ENCODE data around the gene C1QBP.

C1QBP gene

DNA sequence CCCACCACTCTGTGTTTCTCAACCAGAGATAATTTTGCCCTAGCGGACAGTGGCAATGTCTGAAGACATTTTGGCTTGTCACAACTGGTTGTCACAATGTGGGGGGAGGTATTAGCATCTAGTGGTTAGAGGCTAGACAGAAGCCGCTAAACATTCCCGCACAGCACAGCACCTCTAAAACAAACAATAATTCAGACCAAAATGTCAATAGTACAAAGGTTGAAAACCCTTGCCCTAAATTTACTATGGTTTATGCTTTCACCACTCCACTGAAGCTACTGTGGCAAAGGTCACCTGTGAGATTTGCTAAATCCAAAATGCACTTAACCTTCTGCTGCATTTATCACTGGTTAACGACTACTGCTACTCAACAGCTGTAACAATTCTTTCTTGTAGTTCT lies 33.6 kb downstream of the C1QBP start:
- no peak overlapping the region for H3K4me2 ChIP-seq (ENCODE audit: low read length)
- peaks cover 17% of the 10 kb centered on the region for H4K20me1 ChIP-seq (ENCODE audit: insufficient read depth, low read length)
- no peak overlapping the region for H3K27ac ChIP-seq (ENCODE audit: low read length)
- H3K9ac ChIP-seq (ENCODE audit: low read length): no peak overlapping the region
- H3K79me2 ChIP-seq (ENCODE audit: low read length): peaks cover 58% of the 10 kb centered on the region
- peaks cover 72% of the 10 kb centered on the region for H3K36me3 ChIP-seq (replicated peaks; ENCODE audit: low read depth, low read length)
- no peak overlapping the region for H2AFZ ChIP-seq (ENCODE audit: low read depth, low read length)
- no peaks in the 10 kb centered on the region for H3K9me3 ChIP-seq (ENCODE audit: insufficient read depth, low read length)
- H3K4me3 ChIP-seq (ENCODE audit: low read length): no peak overlapping the region
- no peaks in the 10 kb centered on the region for H3K27me3 ChIP-seq (ENCODE audit: low read depth, low read length)
- TF ChIP-seq EZH2phosphoT487 (IDR thresholded peaks at IDR 0.05; ENCODE audit: low read depth): no peak
- TF ChIP-seq, protein P1, sequence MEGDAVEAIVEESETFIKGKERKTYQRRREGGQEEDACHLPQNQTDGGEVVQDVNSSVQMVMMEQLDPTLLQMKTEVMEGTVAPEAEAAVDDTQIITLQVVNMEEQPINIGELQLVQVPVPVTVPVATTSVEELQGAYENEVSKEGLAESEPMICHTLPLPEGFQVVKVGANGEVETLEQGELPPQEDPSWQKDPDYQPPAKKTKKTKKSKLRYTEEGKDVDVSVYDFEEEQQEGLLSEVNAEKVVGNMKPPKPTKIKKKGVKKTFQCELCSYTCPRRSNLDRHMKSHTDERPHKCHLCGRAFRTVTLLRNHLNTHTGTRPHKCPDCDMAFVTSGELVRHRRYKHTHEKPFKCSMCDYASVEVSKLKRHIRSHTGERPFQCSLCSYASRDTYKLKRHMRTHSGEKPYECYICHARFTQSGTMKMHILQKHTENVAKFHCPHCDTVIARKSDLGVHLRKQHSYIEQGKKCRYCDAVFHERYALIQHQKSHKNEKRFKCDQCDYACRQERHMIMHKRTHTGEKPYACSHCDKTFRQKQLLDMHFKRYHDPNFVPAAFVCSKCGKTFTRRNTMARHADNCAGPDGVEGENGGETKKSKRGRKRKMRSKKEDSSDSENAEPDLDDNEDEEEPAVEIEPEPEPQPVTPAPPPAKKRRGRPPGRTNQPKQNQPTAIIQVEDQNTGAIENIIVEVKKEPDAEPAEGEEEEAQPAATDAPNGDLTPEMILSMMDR (IDR thresholded peaks at IDR 0.05; ENCODE audit: low read depth, low read length): no peak
- H3K4me1 ChIP-seq (ENCODE audit: low read length): peaks cover 10% of the 10 kb centered on the region

GRCh38 chr17:5399767-5400166 lies 39.2 kb downstream of the C1QBP start:
- H3K9me3 ChIP-seq (ENCODE audit: insufficient read depth, low read length): no peaks in the 10 kb centered on the region
- no peak overlapping the region for H3K27ac ChIP-seq (ENCODE audit: low read length)

DNA sequence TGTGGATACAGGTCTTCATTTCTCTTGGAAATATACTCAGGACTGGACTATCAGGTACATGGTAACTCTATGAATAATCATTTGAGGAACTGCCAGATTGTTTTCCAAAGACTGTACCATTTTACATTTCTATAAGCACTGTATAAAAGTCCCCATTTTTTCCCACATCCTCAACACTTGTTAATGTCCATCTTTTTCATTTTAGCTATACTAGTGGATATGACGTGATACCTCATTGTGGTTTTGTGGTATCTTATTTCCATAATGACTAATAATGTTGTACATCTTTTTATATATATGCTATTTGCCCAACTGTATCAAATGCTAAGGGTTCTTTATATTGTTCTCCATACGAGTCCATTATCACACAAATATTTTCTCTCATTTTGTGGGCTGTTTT lies 42.3 kb downstream of the C1QBP start:
- Histone ChIP-seq H3K36me3 (replicated peaks; ENCODE audit: low read depth, low read length) (peaks cover 54% of the 10 kb centered on the region), H3K4me3 (ENCODE audit: low read length) (no peak overlapping the region)

More at GRCh38 chr17:5399767-5400166, 39.2 kb downstream of the C1QBP start:
- Histone ChIP-seq H2AFZ (ENCODE audit: low read depth, low read length) (no peak overlapping the region), H3K36me3 (replicated peaks; ENCODE audit: low read depth, low read length) (peaks cover 51% of the 10 kb centered on the region), H3K4me1 (ENCODE audit: low read length) (no peaks in the 10 kb centered on the region), H3K79me2 (ENCODE audit: low read length) (peaks cover 10% of the 10 kb centered on the region), H3K4me3 (ENCODE audit: low read length) (no peak overlapping the region), H3K9ac (ENCODE audit: low read length) (no peak overlapping the region), H4K20me1 (ENCODE audit: insufficient read depth, low read length) (no peaks in the 10 kb centered on the region), H3K4me2 (ENCODE audit: low read length) (no peak overlapping the region), H3K27me3 (ENCODE audit: low read depth, low read length) (no peaks in the 10 kb centered on the region)
- TF ChIP-seq EZH2phosphoT487 (IDR thresholded peaks at IDR 0.05; ENCODE audit: low read depth): no peak
- TF ChIP-seq, protein P1 (IDR thresholded peaks at IDR 0.05; ENCODE audit: low read depth, low read length): no peak

DNA sequence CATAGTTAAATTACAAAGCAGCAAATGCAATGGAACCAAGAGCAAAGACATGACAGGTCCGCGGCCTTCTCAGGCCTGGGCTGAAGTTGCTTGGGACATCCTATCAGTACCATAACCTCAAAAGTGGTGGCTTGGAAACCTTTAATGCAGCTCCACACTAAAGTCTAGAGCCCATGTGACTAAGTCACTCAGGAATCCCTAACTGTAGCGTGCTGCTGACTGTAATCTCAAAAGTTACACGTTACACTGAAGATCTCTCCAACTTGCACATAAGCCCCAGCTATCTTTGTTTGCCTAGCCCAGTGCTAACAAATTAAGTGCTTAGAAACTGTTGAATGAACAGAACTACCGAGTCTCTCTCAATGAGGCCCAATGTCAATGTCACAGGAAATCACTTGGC lies 47.3 kb downstream of the C1QBP start:
- no peak overlapping the region for H3K4me2 ChIP-seq (ENCODE audit: low read length)
- H3K4me3 ChIP-seq (ENCODE audit: low read length): no peak overlapping the region
- H3K27me3 ChIP-seq (ENCODE audit: low read depth, low read length): no peaks in the 10 kb centered on the region
- no peak for TF ChIP-seq EZH2phosphoT487 (IDR thresholded peaks at IDR 0.05; ENCODE audit: low read depth)
- TF ChIP-seq, protein P1 (IDR thresholded peaks at IDR 0.05; ENCODE audit: low read depth, low read length): no peak
- no peak overlapping the region for H3K9ac ChIP-seq (ENCODE audit: low read length)
- H3K27ac ChIP-seq (ENCODE audit: low read length): no peak overlapping the region
- H4K20me1 ChIP-seq (ENCODE audit: insufficient read depth, low read length): no peaks in the 10 kb centered on the region
- H3K9me3 ChIP-seq (ENCODE audit: insufficient read depth, low read length): no peaks in the 10 kb centered on the region
- no peaks in the 10 kb centered on the region for H3K79me2 ChIP-seq (ENCODE audit: low read length)
- peaks cover 56% of the 10 kb centered on the region for H3K36me3 ChIP-seq (replicated peaks; ENCODE audit: low read depth, low read length)
- no peak overlapping the region for H2AFZ ChIP-seq (ENCODE audit: low read depth, low read length)
- no peaks in the 10 kb centered on the region for H3K4me1 ChIP-seq (ENCODE audit: low read length)

More for the DNA sequence above, 42.3 kb downstream of the C1QBP start:
- TF ChIP-seq, protein P1 (IDR thresholded peaks at IDR 0.05; ENCODE audit: low read depth, low read length): no peak
- Histone ChIP-seq H3K27me3 (ENCODE audit: low read depth, low read length) (no peaks in the 10 kb centered on the region), H3K9me3 (ENCODE audit: insufficient read depth, low read length) (no peaks in the 10 kb centered on the region), H3K9ac (ENCODE audit: low read length) (no peak overlapping the region), H3K4me2 (ENCODE audit: low read length) (no peak overlapping the region), H2AFZ (ENCODE audit: low read depth, low read length) (no peak overlapping the region), H3K79me2 (ENCODE audit: low read length) (no peaks in the 10 kb centered on the region), H4K20me1 (ENCODE audit: insufficient read depth, low read length) (no peaks in the 10 kb centered on the region), H3K27ac (ENCODE audit: low read length) (no peak overlapping the region), H3K4me1 (ENCODE audit: low read length) (no peaks in the 10 kb centered on the region)

Data from OCI-LY3 (cell line).